ENCODE results near the gene DLGAP4. TPM values are rescaled to one million over a fixed set of nuclear protein-coding genes. Genes with fewer than 3 reads are reported as not detected.

DLGAP4 gene
- total and polyA plus RNA-seq, 9 of the 15 experiments (the other 6 are each of a cell fraction or from before 2014, with no cell fraction given): 0.31 to 34.1 (median 4.5) TPM

GRCh38 chr20:36262440-36262839 lies 43.7 kb upstream of the DLGAP4 start (continued):
- TF ChIP-seq YY1 (IDR thresholded peaks at IDR 0.05; ENCODE audit: borderline replicate concordance in 1 of 3, control insufficient read depth in 1 of 3, extremely low read depth in 1 of 3, insufficient read depth in 3 of 3, insufficient read length in 1 of 3, insufficient replicate concordance in 2 of 3, low read depth in 1 of 3, low read length in 2 of 3) (no peak), POLR2H (tag; IDR thresholded peaks at IDR 0.05; ENCODE audit: low read depth) (no peak)

- Histone ChIP-seq H3K9ac (ENCODE audit: insufficient read depth in 1 of 2, low read depth in 2 of 2, low read length in 2 of 2) (no peak overlapping the region; a peak in 1 of 4 replicates), H4K20me1 (replicated peaks; ENCODE audit: control insufficient read depth, insufficient read depth, low read length) (peaks cover 18% of the 10 kb centered on the region; the same call in 1 of the 2 replicates), H2AFZ (ENCODE audit: low read depth, low read length) (no peak overlapping the region), H3K4me2 (ENCODE audit: insufficient read depth, low read length) (no peak overlapping the region), H3K36me3 (ENCODE audit: control insufficient read depth, insufficient read depth, low read length) (no peaks in the 10 kb centered on the region), H3K4me3 (no peak overlapping the region), H3K79me2 (ENCODE audit: control insufficient read depth, insufficient read depth, low read length) (no peaks in the 10 kb centered on the region), H3K27me3 (ENCODE audit: control insufficient read depth in 2 of 2, insufficient read depth in 2 of 2, low read length in 2 of 2) (peaks cover 38 to 75% of the 10 kb centered on the region in 2 experiments; a peak in 4 of 5 replicates), H3K27ac (ENCODE audit: extremely low read depth, low read depth, low read length) (no peak overlapping the region), H3K9me1 (ENCODE audit: control insufficient read depth, insufficient read depth, low read length) (no peaks in the 10 kb centered on the region), H3K9me3 (replicated peaks; ENCODE audit: control insufficient read depth, insufficient read depth, low read depth, low read length) (no peaks in the 10 kb centered on the region), H3K4me1 (replicated peaks in 1 of 2; ENCODE audit: control insufficient read depth in 2 of 2, insufficient read depth in 2 of 2, low read length in 2 of 2) (peaks cover 0 to 7% of the 10 kb centered on the region in 2 experiments; a peak in 2 of 5 replicates)
- 13% methylated on average over 20 of the region's 20 CpGs for WGBS (ENCODE audit: insufficient coverage, low coverage, missing lambda C conversion rate)
- POLR2A ChIA-PET: interaction anchor here (0.7 to 1.3 kb wide), 2 partner anchors 11 to 20 kb away, joined by 3 to 4 read pairs; no protein-coding TSS in a partner anchor
- DNase-seq (ENCODE audit: extremely low read depth in 1 of 4, low spot score in 3 of 4) (no peak), ATAC-seq (no peak), FAIRE-seq (no peak)
- in situ Hi-C loops (cut with MboI): no loop called here
- BruUV-seq (replicated peaks): no TSS peak
- intact Hi-C loops (cut with micrococcal nuclease): no loop called here
- TF ChIP-seq CREB1 (IDR thresholded peaks at IDR 0.05): no peak
- TF ChIP-seq CREB1 (CRISPR knock-in tag; IDR thresholded peaks at IDR 0.05): no peak
- TF ChIP-seq ZNF79 (CRISPR knock-in tag; IDR thresholded peaks at IDR 0.05; ENCODE audit: low read depth): no peak
- TF ChIP-seq NRF1 (conservative IDR thresholded peaks at IDR 0.05 in 1 of 2, IDR thresholded peaks at IDR 0.05 in 1 of 2): peak; percentile 48 to 55; a peak in 3 of 4 replicates
- TF ChIP-seq TFE3 (CRISPR knock-in tag; IDR thresholded peaks at IDR 0.05): peak; percentile 72
- TF ChIP-seq RAD51 (IDR thresholded peaks at IDR 0.05; ENCODE audit: borderline replicate concordance, low read depth): peak; percentile 81
- no peak for TF ChIP-seq SMAD2 (IDR thresholded peaks at IDR 0.05; ENCODE audit: low read depth, low read length)
- TF ChIP-seq, protein P1, sequence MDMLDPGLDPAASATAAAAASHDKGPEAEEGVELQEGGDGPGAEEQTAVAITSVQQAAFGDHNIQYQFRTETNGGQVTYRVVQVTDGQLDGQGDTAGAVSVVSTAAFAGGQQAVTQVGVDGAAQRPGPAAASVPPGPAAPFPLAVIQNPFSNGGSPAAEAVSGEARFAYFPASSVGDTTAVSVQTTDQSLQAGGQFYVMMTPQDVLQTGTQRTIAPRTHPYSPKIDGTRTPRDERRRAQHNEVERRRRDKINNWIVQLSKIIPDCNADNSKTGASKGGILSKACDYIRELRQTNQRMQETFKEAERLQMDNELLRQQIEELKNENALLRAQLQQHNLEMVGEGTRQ (CRISPR knock-in tag; IDR thresholded peaks at IDR 0.05): peak; percentile 68
- no peak for TF ChIP-seq GATAD2A (IDR thresholded peaks at IDR 0.05)
- TF ChIP-seq EGR1 (conservative IDR thresholded peaks at IDR 0.05): 0 out of 2 replicates have a peak, but pooled peaks have one; percentile 6
- peak; percentile 30 for TF ChIP-seq CBFA2T2 (conservative IDR thresholded peaks at IDR 0.05)
- TF ChIP-seq, protein P2, sequence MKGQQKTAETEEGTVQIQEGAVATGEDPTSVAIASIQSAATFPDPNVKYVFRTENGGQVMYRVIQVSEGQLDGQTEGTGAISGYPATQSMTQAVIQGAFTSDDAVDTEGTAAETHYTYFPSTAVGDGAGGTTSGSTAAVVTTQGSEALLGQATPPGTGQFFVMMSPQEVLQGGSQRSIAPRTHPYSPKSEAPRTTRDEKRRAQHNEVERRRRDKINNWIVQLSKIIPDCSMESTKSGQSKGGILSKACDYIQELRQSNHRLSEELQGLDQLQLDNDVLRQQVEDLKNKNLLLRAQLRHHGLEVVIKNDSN (CRISPR knock-in tag; IDR thresholded peaks at IDR 0.05): peak; percentile 69
- CTCF ChIA-PET (ENCODE audit: low intra/inter-chr PET ratio): no interaction called here
Observed at GRCh38 chr20:36264426-36265246, 41.5 kb upstream of the DLGAP4 start.

All from K562 (cell line).